Body of pancreas (tissue), 4 donors: ENCODE measurements around the gene PSMD12. TPM values are rescaled to one million over a fixed set of nuclear protein-coding genes. Genes with fewer than 3 reads are reported as not detected.
"Not testable (repeated sequence)": the region's sequence is repeated elsewhere in the genome, so short reads cannot be mapped to it uniquely, and the experiment has no call there.

Source experiments
- ATAC-seq: fragments of 150-250 bp; one replicate; pipeline ENCODE4 v1.9.1; 2016
- DNase-seq, 4 donors: peaks; one replicate each; pipeline ENCODE4 v3.0.0-alpha.2; 2019
- H3K27ac ChIP-seq, 4 donors: fragments of 200-600 bp; sonication (generic); 1 replicate in 3 of 4; 2 replicates in 1 of 4; pipeline versions ENCODE4 v1.5.1 to v1.6.1; 2016 to 2019; ENCODE audit warnings: mild to moderate bottlenecking in 1 of 4, mixed read lengths in 1 of 4, moderate library complexity in 1 of 4
- H3K27me3 ChIP-seq, 2 donors: fragments of 200-600 bp; sonication (generic); one replicate each; pipeline ENCODE4 v1.6.0; 2016; ENCODE audit warnings: mild to moderate bottlenecking in 1 of 2
- H3K36me3 ChIP-seq, 2 donors: fragments of 200-600 bp; sonication (generic); replicated peaks in 1 of 2; 2 replicates each; pipeline ENCODE4 v1.5.1; 2016; ENCODE audit warnings: low read depth in 2 of 2; ENCODE audit not compliant: insufficient read depth in 1 of 2
- H3K4me1 ChIP-seq: fragments of 200-600 bp; sonication (generic); one replicate; pipeline ENCODE4 v1.6.0; 2016
- H3K4me3 ChIP-seq, 2 donors: fragments of 200-600 bp; sonication (generic); 1 replicate in 1 of 2; 2 replicates in 1 of 2; pipeline ENCODE4 v1.5.1; 2016 to 2019
- H3K9me3 ChIP-seq, 3 donors: fragments of 200-600 bp; sonication (generic); 1 replicate in 2 of 3; 2 replicates in 1 of 3; pipeline ENCODE4 v1.5.1; 2016
- POLR2A ChIP-seq, 3 donors: fragments of 450-650 bp; IDR thresholded peaks; one replicate each; pipeline ENCODE4 v1.6.1; 2016; ENCODE audit warnings: antibody characterized with exemption in 3 of 3, mild to moderate bottlenecking in 2 of 3
- WGBS, 2 donors: methylation state at CpG; one replicate each; pipeline ENCODE4 v1.1.5; 2017; 5-methylcytosine and 5-hydroxymethylcytosine counted together
- intact Hi-C: fragments of 100-400 bp; cut with DNase I; formaldehyde crosslinking; loops from one replicate; pipeline ENCODE4 v1.15.1; 2023
- total RNA-seq, 2 donors: library from RNA; depleted of rRNA; stranded (reverse); fragments of >200 nt; gene quantifications; one replicate each; pipeline ENCODE4 v1.1.0, GENCODE V29; 2016
- TF ChIP-seq, protein P1 (sequence below), 7 experiments: fragments of 450-650 bp in 4 of 7; fragments of 200-600 bp in 3 of 7; sonication (generic) in 3 of 7; IDR thresholded peaks; one replicate each; pipeline ENCODE4 v1.5.1; 2016 to 2019; ENCODE audit warnings: antibody characterized with exemption in 7 of 7

Gene PSMD12
- total RNA-seq, 2 donors from 2014 or later, result 12.2 to 14.0 TPM

DNA sequence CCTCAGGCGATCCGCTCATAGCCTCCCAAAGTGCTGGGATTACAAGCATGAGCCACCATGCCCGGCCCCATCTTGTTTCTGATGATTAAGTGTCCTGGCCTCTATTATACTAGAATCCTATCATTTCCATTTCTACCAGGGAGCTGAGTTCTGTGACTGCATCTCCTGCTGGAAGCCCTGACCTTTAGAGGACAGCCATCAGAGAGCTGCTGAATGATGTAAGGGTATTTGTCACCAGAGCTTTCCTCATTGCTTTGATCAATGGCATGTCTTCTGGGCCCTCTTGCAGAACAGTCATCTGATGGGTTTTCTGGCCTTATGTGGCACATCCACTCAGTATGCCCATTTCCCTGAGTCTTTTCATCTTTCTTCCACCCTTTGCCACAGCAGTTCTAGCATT, 39.9 kb downstream of the PSMD12 start:
- 85 to 96% methylated on average over 3 of the region's 3 CpGs for WGBS, 2 donors
- intact Hi-C loops, result no loop called here

DNA sequence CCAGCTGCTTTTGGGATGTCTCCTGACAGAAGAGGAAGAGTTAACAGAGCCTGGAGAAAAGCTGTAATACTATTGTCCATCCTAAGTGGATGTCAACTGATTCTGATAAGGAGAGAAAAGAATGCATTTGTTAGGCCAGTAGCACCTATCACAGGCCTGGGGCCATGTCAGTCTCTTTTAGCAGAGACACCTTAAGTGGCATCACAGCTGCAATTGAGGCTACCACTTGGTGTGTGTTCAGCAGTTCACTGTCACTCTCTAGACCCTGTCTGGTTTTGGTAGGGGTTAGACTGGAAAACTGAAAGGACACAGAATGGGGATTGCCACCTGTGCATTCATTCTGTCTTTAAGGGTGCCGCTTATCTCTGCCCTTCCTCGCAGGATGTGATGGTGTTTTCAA, 42.0 kb downstream of the PSMD12 start:
- DNase-seq (no peak), ATAC-seq (no peak)
- Histone ChIP-seq H3K27ac (no peak overlapping the region), H3K4me1 (no peaks in the 10 kb centered on the region), H3K9me3 (no peaks in the 10 kb centered on the region), H3K36me3 (no peaks in the 10 kb centered on the region), H3K27me3 (no peaks in the 10 kb centered on the region), H3K4me3 (no peak overlapping the region)
- intact Hi-C loops, result no loop called here
- TF ChIP-seq, protein P1, sequence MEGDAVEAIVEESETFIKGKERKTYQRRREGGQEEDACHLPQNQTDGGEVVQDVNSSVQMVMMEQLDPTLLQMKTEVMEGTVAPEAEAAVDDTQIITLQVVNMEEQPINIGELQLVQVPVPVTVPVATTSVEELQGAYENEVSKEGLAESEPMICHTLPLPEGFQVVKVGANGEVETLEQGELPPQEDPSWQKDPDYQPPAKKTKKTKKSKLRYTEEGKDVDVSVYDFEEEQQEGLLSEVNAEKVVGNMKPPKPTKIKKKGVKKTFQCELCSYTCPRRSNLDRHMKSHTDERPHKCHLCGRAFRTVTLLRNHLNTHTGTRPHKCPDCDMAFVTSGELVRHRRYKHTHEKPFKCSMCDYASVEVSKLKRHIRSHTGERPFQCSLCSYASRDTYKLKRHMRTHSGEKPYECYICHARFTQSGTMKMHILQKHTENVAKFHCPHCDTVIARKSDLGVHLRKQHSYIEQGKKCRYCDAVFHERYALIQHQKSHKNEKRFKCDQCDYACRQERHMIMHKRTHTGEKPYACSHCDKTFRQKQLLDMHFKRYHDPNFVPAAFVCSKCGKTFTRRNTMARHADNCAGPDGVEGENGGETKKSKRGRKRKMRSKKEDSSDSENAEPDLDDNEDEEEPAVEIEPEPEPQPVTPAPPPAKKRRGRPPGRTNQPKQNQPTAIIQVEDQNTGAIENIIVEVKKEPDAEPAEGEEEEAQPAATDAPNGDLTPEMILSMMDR (IDR thresholded peaks at IDR 0.05), result no peak
- 78 to 93% methylated on average over 2 of the region's 2 CpGs for WGBS, 2 donors

More for the DNA sequence above, 39.9 kb downstream of the PSMD12 start:
- Histone ChIP-seq H3K36me3 (no peaks in the 10 kb centered on the region), H3K4me3 (no peak overlapping the region), H3K27me3 (no peaks in the 10 kb centered on the region), H3K27ac (no peak overlapping the region), H3K4me1 (no peaks in the 10 kb centered on the region), H3K9me3 (no peaks in the 10 kb centered on the region)
- ATAC-seq (no peak), DNase-seq (no peak)
- TF ChIP-seq, protein P1 (IDR thresholded peaks at IDR 0.05), result no peak
- no peak for TF ChIP-seq POLR2A (IDR thresholded peaks at IDR 0.05)

DNA sequence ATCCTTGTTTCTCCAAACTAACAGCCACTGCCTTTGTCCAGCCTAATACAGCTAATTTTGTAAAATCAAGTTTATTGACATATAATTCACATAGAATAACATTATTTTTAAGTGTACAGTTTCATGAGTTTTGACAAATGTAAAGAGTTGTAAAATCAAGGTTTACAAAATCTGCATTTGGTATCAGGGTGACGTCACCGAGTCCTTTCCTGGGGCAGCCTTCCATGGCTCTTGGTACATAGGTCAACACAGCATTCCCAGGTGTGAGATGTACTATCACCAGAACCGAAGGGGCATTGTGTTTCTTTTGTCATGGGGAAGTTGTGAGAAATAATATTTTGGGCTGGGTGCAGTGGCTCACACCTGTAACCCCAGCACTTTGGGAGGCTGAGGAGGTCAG, 42.9 kb downstream of the PSMD12 start:
- Histone ChIP-seq H3K9me3 (no peaks in the 10 kb centered on the region), H3K36me3 (no peaks in the 10 kb centered on the region), H3K27ac (no peak overlapping the region), H3K27me3 (no peaks in the 10 kb centered on the region), H3K4me1 (no peaks in the 10 kb centered on the region), H3K4me3 (no peak overlapping the region)
- 65 to 76% methylated on average over 3 of the region's 3 CpGs for WGBS, 2 donors
- ATAC-seq (no peak), DNase-seq (no peak)
- TF ChIP-seq, protein P1 (IDR thresholded peaks at IDR 0.05), result no peak
- no peak for TF ChIP-seq POLR2A (IDR thresholded peaks at IDR 0.05)
- intact Hi-C loops, result no loop called here

DNA sequence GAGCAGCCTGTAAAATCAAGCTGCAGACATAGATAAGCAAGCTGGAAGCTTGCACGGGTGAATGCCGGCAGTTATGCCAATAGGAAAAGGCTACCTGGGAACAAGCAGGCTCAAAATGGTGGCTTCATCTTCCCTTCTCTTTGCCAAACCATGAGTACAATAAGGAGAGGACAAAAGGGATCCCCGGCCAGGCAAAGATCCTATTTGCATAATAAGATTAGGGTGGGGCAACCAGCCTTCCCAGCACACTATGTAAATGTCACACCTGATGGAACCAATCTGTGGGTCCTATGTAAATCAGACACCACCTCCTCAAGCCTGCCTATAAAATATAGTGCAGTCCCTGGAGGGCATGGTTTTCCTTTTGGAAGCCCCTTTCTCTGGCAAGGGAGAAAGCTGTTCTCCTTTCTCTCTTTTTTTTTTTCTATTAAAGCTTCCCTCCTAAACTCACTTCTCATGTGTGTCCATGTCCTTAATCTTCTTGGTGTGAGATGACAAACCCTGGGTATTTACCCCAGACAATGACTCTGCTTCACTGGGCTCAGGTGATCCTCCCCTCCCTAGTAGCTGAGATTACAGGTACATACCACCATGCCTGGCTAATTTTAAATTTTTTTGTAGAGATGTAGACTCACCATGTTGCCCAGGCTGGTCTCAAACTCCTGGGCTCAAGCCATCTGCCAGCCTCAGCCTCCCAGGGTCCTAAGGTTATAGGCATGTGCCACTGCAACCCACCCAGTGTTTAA, 44.2 kb downstream of the PSMD12 start:
- ATAC-seq (no peak), DNase-seq (no peak)
- no peaks in the 10 kb centered on the region for H3K9me3 ChIP-seq
- intact Hi-C loops, result no loop called here
- no peak overlapping the region for H3K27ac ChIP-seq
- no peaks in the 10 kb centered on the region for H3K4me1 ChIP-seq
- no peak overlapping the region for H3K4me3 ChIP-seq
- no peaks in the 10 kb centered on the region for H3K36me3 ChIP-seq
- no peaks in the 10 kb centered on the region for H3K27me3 ChIP-seq
- TF ChIP-seq, protein P1 (IDR thresholded peaks at IDR 0.05), result no peak
- no peak for TF ChIP-seq POLR2A (IDR thresholded peaks at IDR 0.05)
- WGBS, 2 donors, result 14 to 30% methylated on average over 3 of the region's 3 CpGs

DNA sequence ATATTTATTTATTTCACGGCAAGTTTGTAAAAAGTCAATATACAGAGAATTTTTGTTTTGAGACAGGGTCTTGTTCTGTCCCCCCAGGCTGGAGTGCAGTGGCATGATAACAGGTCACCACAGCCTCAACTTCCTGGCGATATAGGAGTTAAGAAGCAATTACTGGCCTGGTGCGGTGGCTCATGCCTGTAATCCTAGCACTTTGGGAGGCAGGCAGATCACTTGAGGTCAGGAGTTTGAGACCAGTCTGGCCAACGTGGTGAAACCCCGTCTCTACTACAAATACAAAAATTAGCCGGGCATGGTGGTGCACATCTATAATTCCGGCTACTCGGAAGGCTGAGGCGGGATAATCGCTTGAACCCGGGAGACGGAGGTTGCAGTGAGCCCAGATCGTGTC, 44.9 kb downstream of the PSMD12 start:
- H3K4me1 ChIP-seq, H3K36me3 ChIP-seq, intact Hi-C loops, H3K4me3 ChIP-seq, DNase-seq, H3K9me3 ChIP-seq, H3K27me3 ChIP-seq, ATAC-seq, H3K27ac ChIP-seq: not testable (repeated sequence)
- WGBS, 2 donors, result 76 to 79% methylated on average over 11 to 13 of the region's 13 CpGs
